GM18867 (cell line): Measurements from ENCODE around the gene ATP5PD.
"Not testable (repeated sequence)": the region's sequence is repeated elsewhere in the genome, so short reads cannot be mapped to it uniquely, and the experiment has no call there.

Source experiments
- ATAC-seq: cut with Tn5 transposase; IDR thresholded peaks from one replicate; pipeline ENCODE4 v1.9.1; 2021; ENCODE audit warnings: mild to moderate bottlenecking, moderate library complexity; ENCODE audit not compliant: unreplicated experiment

Gene ATP5PD

DNA sequence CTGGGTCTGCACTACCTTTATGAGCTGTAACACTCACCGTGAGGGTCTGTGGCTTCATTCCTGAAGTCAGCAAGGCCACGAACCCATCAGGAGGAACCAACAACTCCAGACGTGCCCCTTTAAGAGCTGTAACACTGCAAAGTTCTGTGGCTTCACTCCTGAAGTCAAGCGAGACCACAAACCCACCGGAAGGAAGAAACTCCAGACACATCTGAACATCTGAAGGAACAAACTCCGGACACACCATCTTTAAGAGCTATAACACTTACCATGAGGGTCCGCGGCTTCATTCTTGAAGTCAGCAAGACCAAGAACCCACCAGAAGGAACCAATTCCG lies 21.4 kb downstream of the ATP5PD start:
- not testable (repeated sequence) for ATAC-seq

GRCh38 chr17:75024686-75025397 lies 21.9 kb downstream of the ATP5PD start:
- ATAC-seq = no peak

DNA sequence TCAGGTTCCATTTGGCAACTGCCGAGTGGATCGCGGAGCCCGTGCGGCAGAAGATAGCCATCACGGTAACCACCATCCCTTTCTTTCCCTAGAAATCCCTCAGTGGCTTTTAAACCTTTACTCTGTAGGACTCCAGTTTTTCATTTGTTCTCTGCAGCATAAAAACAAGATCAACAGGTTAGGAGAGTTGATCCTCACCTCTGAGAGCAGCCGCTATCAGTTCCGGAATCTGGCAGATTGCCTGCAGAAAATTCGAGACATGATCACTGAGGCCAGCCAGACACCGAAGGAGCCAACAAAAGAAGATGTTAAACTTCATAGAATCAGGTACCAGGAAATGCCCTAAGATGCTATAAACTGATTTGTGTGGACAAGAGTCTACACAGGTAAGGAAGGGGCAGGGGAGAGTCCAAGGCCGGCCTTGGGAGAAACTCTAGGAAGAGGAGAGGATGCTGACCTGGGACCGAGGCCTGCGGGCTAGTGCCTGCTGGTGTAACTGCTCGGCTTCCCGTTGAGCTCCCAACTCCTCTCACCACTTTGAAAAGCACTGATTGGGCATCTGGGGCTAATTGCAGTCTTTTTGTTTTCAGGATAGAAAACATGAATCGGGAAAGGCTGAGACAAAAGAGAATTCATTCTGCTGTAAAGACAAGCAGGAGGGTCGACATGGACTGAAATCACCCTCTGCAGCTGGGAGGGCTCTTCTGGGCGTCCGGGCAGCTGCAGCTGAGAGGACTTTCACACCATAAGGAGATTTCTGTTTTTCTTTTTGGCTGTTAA lies 26.2 kb downstream of the ATP5PD start:
- no peak for ATAC-seq

DNA sequence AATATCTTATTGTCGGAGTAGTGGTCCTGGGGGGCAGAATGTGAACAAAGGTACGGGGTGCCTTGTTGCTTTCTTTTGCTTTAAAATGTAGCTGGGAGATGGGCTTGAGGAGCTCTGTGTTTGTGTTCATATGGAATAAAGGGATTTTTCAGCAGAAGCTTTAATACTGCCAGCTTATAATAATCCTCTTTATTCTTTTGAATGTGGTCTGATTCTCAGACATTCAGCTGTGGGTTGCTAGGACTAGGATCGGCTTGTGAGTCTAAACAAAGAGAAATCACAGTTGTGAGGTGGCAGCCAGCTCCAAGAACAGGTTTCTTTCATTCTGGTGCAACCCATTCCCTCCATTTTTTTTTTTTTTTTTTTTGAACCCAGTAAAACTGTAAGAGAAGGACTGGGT lies 27.1 kb downstream of the ATP5PD start:
- no peak for ATAC-seq

DNA sequence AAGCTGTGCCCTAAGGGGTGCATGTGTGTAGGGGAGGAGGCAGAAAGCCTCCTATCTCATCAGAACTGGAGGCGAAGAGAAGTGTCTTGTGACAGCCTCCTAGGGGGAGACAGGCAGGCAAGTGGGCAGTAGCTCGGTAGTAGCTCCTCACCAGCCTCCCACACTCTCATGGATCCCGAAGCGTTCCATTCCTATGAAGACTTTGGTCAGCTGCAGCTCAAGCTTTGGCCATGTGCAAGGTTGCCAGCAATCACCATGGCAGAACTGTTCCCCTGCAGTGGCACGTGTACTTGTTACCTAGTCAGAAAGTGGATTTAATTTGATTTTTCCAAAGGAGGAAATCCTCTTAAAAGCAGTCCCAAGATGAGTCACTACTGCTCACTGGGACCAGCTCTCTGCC lies 27.6 kb downstream of the ATP5PD start:
- no peak for ATAC-seq

GRCh38 chr17:75013092-75013559 lies 33.6 kb downstream of the ATP5PD start:
- no peak for ATAC-seq

GRCh38 chr17:75012346-75013091 lies 34.2 kb downstream of the ATP5PD start, which contains the start of gene MRPL58:
TSS of gene MRPL58 (plus strand) at chr17:75012670. CDS start at chr17:75012687, 17 bp downstream.
- peak; percentile 89 for ATAC-seq

- ATAC-seq = no peak
These were observed 34.7 kb downstream of the ATP5PD start for GRCh38 chr17:75012096-75012345.

DNA sequence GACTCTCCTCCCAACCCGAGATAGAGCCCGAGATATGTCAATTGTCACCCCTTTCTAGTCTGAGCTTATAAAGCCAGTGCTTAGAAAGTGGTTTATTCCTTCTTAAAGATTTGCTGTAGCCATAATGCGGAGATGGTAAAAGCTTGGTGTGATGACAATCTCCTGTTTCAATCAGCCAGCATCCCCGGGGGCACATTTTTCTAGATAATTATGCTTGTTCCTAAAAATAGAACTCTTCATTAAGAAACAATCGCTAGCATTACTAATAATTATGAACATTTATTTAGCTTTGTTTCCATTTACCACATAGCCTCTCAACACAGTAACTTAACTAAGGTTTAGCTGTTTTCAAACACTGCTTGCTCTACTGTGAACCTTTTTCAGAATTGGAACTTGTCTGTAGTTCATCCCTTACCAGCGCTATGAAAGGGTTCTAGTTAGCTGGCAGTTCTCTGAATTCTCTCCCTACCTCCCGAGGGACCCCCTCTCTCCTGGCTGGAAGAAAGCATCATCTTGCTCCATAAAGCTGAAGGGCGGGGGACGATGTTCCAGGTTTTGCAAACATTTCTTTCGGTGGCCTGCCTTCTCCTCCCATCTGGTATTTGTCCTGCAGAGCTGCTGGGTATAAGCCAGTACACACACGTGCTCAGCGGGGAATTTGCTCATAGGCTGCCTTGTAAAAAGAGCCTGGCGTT lies 35.2 kb downstream of the ATP5PD start:
- no peak for ATAC-seq

GRCh38 chr17:75010683-75011400 lies 35.9 kb downstream of the ATP5PD start:
- no peak for ATAC-seq

DNA sequence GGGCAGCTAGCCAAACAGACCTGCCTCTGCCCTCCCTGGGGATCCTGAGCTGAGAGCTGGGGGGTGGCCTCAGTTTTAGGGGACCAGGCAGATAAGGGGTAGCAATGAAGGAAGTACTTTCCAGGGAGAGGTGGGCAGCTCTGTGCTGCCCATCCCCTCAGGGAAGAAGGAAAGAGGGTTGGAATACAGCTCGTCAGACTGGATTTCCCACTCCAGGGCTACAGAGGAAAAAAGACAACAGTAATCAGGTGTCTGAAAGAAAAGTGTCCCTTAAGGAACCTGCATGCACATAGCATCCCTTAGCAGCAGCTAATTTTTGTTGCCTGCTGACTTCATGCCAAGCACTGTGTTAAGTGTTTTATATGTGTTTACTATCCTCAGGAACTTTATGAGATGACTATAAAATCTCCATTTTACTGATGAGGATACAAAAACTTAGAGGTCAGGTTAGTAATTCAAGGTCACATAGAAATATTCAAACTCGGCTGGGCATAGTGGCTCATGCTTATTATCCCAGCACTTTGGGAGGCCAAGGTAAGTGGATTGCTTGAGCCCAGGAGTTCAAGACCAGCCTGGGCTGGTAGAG lies 37.5 kb downstream of the ATP5PD start:
- ATAC-seq = no peak

DNA sequence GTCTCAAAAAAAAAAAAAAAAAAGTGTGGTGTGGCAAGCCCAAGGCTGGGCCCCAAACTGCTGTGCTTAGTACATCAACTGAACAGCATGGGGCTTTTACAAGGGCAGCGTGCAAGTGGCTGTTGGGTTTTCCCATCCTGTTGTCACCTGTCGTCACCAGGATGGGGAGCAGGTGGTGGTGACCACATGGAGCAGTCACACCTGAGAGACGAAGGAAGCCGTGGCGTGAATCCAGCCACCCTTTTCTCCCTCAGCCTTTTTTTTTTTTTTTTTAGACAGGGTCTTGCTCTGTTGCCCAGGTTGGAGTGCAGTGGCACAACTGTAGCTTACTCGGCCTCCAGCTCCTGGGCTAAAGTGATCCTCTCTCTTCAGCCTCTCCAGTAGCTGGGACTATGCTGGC lies 38.4 kb downstream of the ATP5PD start:
- ATAC-seq = no peak

- ATAC-seq = no peak
These were observed 40.1 kb downstream of the ATP5PD start for GRCh38 chr17:75006653-75007052.

DNA sequence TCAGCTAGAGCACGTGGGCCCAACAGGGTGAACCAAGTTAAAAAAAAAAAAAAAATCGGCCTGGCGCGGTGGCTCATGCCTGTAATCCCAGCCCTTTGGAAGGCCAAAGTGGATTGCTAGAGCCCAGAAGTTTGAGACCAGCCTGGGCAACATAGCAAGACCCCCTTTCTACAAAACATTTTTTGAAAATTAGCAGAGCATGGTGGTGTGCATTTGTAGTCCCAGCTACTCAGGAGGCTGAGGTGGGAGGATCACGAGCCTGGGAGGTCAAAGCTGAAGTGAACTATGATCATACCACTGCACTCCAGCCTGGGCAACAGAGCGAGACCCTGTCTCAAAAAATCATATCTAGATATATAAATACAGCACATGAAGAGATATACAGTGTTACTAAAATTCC lies 40.7 kb downstream of the ATP5PD start:
- ATAC-seq = not testable (repeated sequence)

DNA sequence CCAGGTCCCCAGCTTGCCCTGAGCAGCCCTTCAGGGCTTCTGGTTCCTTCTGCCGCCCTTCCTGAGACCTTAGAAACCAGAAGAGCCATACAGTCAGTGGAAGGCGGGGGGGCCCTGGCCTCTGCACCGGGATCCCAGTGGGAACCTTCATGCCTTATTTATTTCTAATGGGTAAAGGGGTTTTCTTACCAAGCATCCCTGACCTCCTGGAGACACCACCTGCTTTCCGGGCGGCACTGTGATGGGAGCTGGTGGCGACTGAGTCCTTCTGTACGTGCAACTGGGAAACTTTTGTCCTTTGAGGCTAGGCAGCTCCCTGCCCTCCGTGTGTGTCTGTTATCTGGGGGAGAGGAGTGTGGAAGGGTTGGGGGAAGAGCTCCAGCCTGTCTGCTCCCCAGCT lies 41.5 kb downstream of the ATP5PD start:
- ATAC-seq = no peak

GRCh38 chr17:75004371-75004770 lies 42.4 kb downstream of the ATP5PD start:
- ATAC-seq = no peak

- no peak for ATAC-seq
These were observed 42.8 kb downstream of the ATP5PD start for GRCh38 chr17:75003957-75004355.

GRCh38 chr17:75003070-75003956 lies 43.5 kb downstream of the ATP5PD start:
- ATAC-seq = no peak
